GM12892 (cell line): ENCODE measurements around the gene GRAMD1A.
A peak's percentile ranks its signal among the peaks of the same experiment; 100 is the strongest.
"Not testable (repeated sequence)": the region's sequence is repeated elsewhere in the genome, so short reads cannot be mapped to it uniquely, and the experiment has no call there.

Experiments
- DNase-seq: peaks from one replicate; pipeline ENCODE4 v3.0.0; 2011; ENCODE audit not compliant: insufficient read length
- FAIRE-seq: peaks from 2 replicates; lab custom pipeline; 2011; peaks lifted over from hg19 to GRCh38; lab: Jason Lieb, UNC
- POLR2A ChIP-seq: IDR thresholded peaks from 2 replicates; pipeline ENCODE4 v1.6.1; 2011; ENCODE audit warnings: low read depth, low read length, control low read depth
- POLR2AphosphoS5 ChIP-seq: IDR thresholded peaks from 2 replicates; pipeline ENCODE4 v1.6.1; 2011; ENCODE audit warnings: low read depth, low read length, control low read depth
- TAF1 ChIP-seq: IDR thresholded peaks from 2 replicates; pipeline ENCODE4 v1.6.1; 2011; ENCODE audit warnings: low read depth, mild to moderate bottlenecking, control low read depth, low read length, borderline replicate concordance

The GRAMD1A gene

GRCh38 chr19:34998777-34999497, 1.2 kb upstream of the GRAMD1A start:
- DNase-seq (no peak), FAIRE-seq (no peak)
- no peak for TF ChIP-seq POLR2AphosphoS5
- TF ChIP-seq POLR2A, result peak; percentile 33; the same call in 1 of the 2 replicates

GRCh38 chr19:35000338-35000646, 169 bp downstream of the GRAMD1A start:
- no peak for TF ChIP-seq POLR2AphosphoS5
- TF ChIP-seq POLR2A, result no peak; the same call in 1 of the 2 replicates
- TF ChIP-seq TAF1, result no peak
- FAIRE-seq, result no peak
- DNase-seq, result no peak

GRCh38 chr19:35000647-35001501, 751 bp downstream of the GRAMD1A start:
- FAIRE-seq, result peak; percentile 44
- no peak for DNase-seq
- TF ChIP-seq POLR2AphosphoS5 (0 out of 2 replicates have a peak, but pooled peaks have one; percentile 37), TAF1 (peak; percentile 13; the same call in 1 of the 2 replicates), POLR2A (peak; percentile 57; the same call in 1 of the 2 replicates)

- TF ChIP-seq POLR2AphosphoS5 (no peak), POLR2A (no peak), TAF1 (no peak)
- no peak for DNase-seq
- FAIRE-seq, result no peak
Measured at GRCh38 chr19:35002037-35002535, 2.0 kb downstream of the GRAMD1A start.

GRCh38 chr19:35004517-35005255, 4.6 kb downstream of the GRAMD1A start:
- no peak for TF ChIP-seq POLR2AphosphoS5
- no peak for TF ChIP-seq TAF1
- TF ChIP-seq POLR2A, result no peak
- FAIRE-seq (no peak), DNase-seq (no peak)

GRCh38 chr19:35005256-35005977, 5.3 kb downstream of the GRAMD1A start:
- DNase-seq (no peak), FAIRE-seq (no peak)
- TF ChIP-seq POLR2A (no peak), POLR2AphosphoS5 (no peak), TAF1 (no peak)

- FAIRE-seq, DNase-seq: not testable (repeated sequence)
Measured at GRCh38 chr19:35006007-35006341, 5.9 kb downstream of the GRAMD1A start.

- DNase-seq, result no peak
Measured at GRCh38 chr19:35006342-35006998, 6.3 kb downstream of the GRAMD1A start.

GRCh38 chr19:35006999-35007365, 6.9 kb downstream of the GRAMD1A start:
- DNase-seq (no peak), FAIRE-seq (no peak)
- TF ChIP-seq POLR2AphosphoS5 (no peak), POLR2A (no peak), TAF1 (no peak)

More at GRCh38 chr19:35006342-35006998, 6.3 kb downstream of the GRAMD1A start:
- no peak for TF ChIP-seq TAF1
- no peak for TF ChIP-seq POLR2A
- TF ChIP-seq POLR2AphosphoS5, result no peak
- no peak for FAIRE-seq

GRCh38 chr19:35007427-35007826, 7.3 kb downstream of the GRAMD1A start:
- FAIRE-seq, DNase-seq: not testable (repeated sequence)
